Stimulated activated CD4-positive, alpha-beta T cell treated with anti-CD3 and anti-CD28 coated beads, Interleukin-4, amount 100 ng/mL, for 24 hours (primary cell): ENCODE results near the gene CC2D2A.
A peak's percentile ranks its signal among the peaks of the same experiment; 100 is the strongest.
"Not testable (repeated sequence)": the region's sequence is repeated elsewhere in the genome, so short reads cannot be mapped to it uniquely, and the experiment has no call there.

ENCODE experiments used
- DNase-seq: peaks from one replicate; pipeline ENCODE4 v3.0.0-alpha.2; 2020

Gene CC2D2A

GRCh38 chr4:15562623-15563022, 92.9 kb downstream of the CC2D2A start:
- DNase-seq = no peak

- no peak for DNase-seq
Observed at GRCh38 chr4:15563871-15564270, 94.2 kb downstream of the CC2D2A start.

- no peak for DNase-seq
Observed at GRCh38 chr4:15568821-15569220, 99.1 kb downstream of the CC2D2A start.

- no peak for DNase-seq
Observed at GRCh38 chr4:15569746-15570145, 100.1 kb downstream of the CC2D2A start.

- DNase-seq = no peak
Observed at GRCh38 chr4:15575966-15576365, 106.3 kb downstream of the CC2D2A start.

GRCh38 chr4:15577508-15577907, 107.8 kb downstream of the CC2D2A start:
- DNase-seq = no peak

- DNase-seq = no peak
Observed at GRCh38 chr4:15584785-15585184, 115.1 kb downstream of the CC2D2A start.

- DNase-seq = no peak
Observed at GRCh38 chr4:15585331-15585730, 115.6 kb downstream of the CC2D2A start.

GRCh38 chr4:15586066-15586465, 116.4 kb downstream of the CC2D2A start:
- no peak for DNase-seq

GRCh38 chr4:15587649-15588048, 118.0 kb downstream of the CC2D2A start:
- DNase-seq = no peak

GRCh38 chr4:15592799-15593198, 123.1 kb downstream of the CC2D2A start:
- no peak for DNase-seq

- no peak for DNase-seq
Observed at GRCh38 chr4:15598644-15599043, 129.0 kb downstream of the CC2D2A start.

- DNase-seq = no peak
Observed at GRCh38 chr4:15600176-15600575, 130.5 kb downstream of the CC2D2A start.

- no peak for DNase-seq
Observed at GRCh38 chr4:15601862-15602261, 132.2 kb downstream of the CC2D2A start.

- DNase-seq = no peak
Observed at GRCh38 chr4:15605537-15605936, 135.9 kb downstream of the CC2D2A start.

GRCh38 chr4:15610855-15611254, 141.2 kb downstream of the CC2D2A start:
- DNase-seq = no peak

GRCh38 chr4:15612136-15612535, 142.5 kb downstream of the CC2D2A start:
- DNase-seq = no peak

GRCh38 chr4:15614891-15615290, 145.2 kb downstream of the CC2D2A start:
- not testable (repeated sequence) for DNase-seq

- not testable (repeated sequence) for DNase-seq
Observed at GRCh38 chr4:15617407-15617806, 147.7 kb downstream of the CC2D2A start.

- no peak for DNase-seq
Observed at GRCh38 chr4:15636818-15637217, 167.1 kb downstream of the CC2D2A start.

GRCh38 chr4:15638418-15638817, 168.7 kb downstream of the CC2D2A start:
- DNase-seq = no peak

GRCh38 chr4:15648600-15648999, 178.9 kb downstream of the CC2D2A start:
- DNase-seq = no peak

GRCh38 chr4:15649914-15650545, 180.3 kb downstream of the CC2D2A start:
- peak; percentile 69 for DNase-seq
